Loucy (cell line): Measurements from ENCODE around the gene AAK1.

Experiments used
- H2AFZ ChIP-seq: fragments of 200-600 bp; sonication (generic); 2 replicates; pipeline ENCODE4 v1.6.0; 2016; ENCODE audit warnings: antibody characterized with exemption, mild to moderate bottlenecking, low read length, moderate library complexity
- H3F3A ChIP-seq: fragments of 200-600 bp; 2 replicates; pipeline ENCODE4 v1.6.0; 2016; ENCODE audit warnings: antibody characterized with exemption, low read depth, mild to moderate bottlenecking
- H3K27me3 ChIP-seq: fragments of 200-600 bp; sonication (generic); 2 replicates; pipeline ENCODE4 v1.6.1; 2014; ENCODE audit warnings: low read length, mild to moderate bottlenecking; ENCODE audit not compliant: insufficient read depth, poor library complexity, severe bottlenecking
- H3K36me3 ChIP-seq: fragments of 200-600 bp; sonication (generic); 2 replicates; pipeline ENCODE4 v1.6.1; 2016; ENCODE audit warnings: low read length; ENCODE audit not compliant: insufficient read depth
- H3K4me1 ChIP-seq: fragments of 200-600 bp; sonication (generic); 2 replicates; pipeline ENCODE4 v1.5.1; 2014; ENCODE audit warnings: low read length, mild to moderate bottlenecking; ENCODE audit not compliant: insufficient read depth, poor library complexity, severe bottlenecking
- H3K4me2 ChIP-seq: fragments of 200-600 bp; sonication (generic); 2 replicates; pipeline ENCODE4 v1.6.0; 2014; ENCODE audit warnings: antibody characterized with exemption, low read length, low read depth, mild to moderate bottlenecking; ENCODE audit not compliant: poor library complexity, severe bottlenecking
- H3K4me3 ChIP-seq: fragments of 200-600 bp; sonication (generic); 2 replicates; pipeline ENCODE4 v1.5.1; 2014; ENCODE audit warnings: low read length, mild to moderate bottlenecking, mixed read lengths; ENCODE audit not compliant: poor library complexity, severe bottlenecking
- H3K79me2 ChIP-seq: fragments of 200-600 bp; sonication (generic); 2 replicates; pipeline ENCODE4 v1.6.1; 2014; ENCODE audit warnings: low read length; ENCODE audit not compliant: insufficient read depth
- H3K9ac ChIP-seq: fragments of 200-600 bp; sonication (generic); 2 replicates; pipeline ENCODE4 v1.6.0; 2014; ENCODE audit warnings: mild to moderate bottlenecking, low read depth, low read length, moderate library complexity; ENCODE audit not compliant: poor library complexity, severe bottlenecking
- H3K9me2 ChIP-seq: fragments of 200-600 bp; sonication (generic); replicated peaks from 2 replicates; pipeline ENCODE4 v1.6.1; 2016; ENCODE audit warnings: low read depth, low read length, mixed read lengths
- H3K9me3 ChIP-seq: fragments of 200-600 bp; sonication (generic); 2 replicates; pipeline ENCODE4 v1.6.1; 2014; ENCODE audit warnings: mild to moderate bottlenecking, antibody characterized with exemption, low read length, low read depth; ENCODE audit not compliant: insufficient read depth
- H4K20me1 ChIP-seq: fragments of 200-600 bp; sonication (generic); 2 replicates; pipeline ENCODE4 v1.6.0; 2014; ENCODE audit warnings: antibody characterized with exemption, low read length, mild to moderate bottlenecking; ENCODE audit not compliant: insufficient read depth, poor library complexity, severe bottlenecking
- CTCF ChIP-seq: fragments of 200-600 bp; sonication (generic); conservative IDR thresholded peaks from 2 replicates; pipeline ENCODE4 v1.5.1; 2014; ENCODE audit warnings: mild to moderate bottlenecking, antibody characterized with exemption, low read length
- EZH2phosphoT487 ChIP-seq: fragments of 200-600 bp; IDR thresholded peaks from 2 replicates; pipeline ENCODE4 v1.6.1; 2018; ENCODE audit warnings: antibody characterized with exemption, mild to moderate bottlenecking, moderate library complexity, borderline replicate concordance

The AAK1 gene

GRCh38 chr2:69685321-69686048, 41.9 kb upstream of the AAK1 start:
- H3K79me2 ChIP-seq = no peaks in the 10 kb centered on the region
- no peak overlapping the region for H3K4me2 ChIP-seq

GRCh38 chr2:69683170-69683971, 39.8 kb upstream of the AAK1 start:
- TF ChIP-seq EZH2phosphoT487 = no peak
- TF ChIP-seq CTCF = no peak
- no peak overlapping the region for H3K4me2 ChIP-seq
- 0 out of 2 replicates have a peak overlapping the region, but pooled peaks have one; percentile 9 for H2AFZ ChIP-seq
- no peaks in the 10 kb centered on the region for H4K20me1 ChIP-seq
- H3F3A ChIP-seq = no peaks in the 10 kb centered on the region
- no peaks in the 10 kb centered on the region for H3K27me3 ChIP-seq
- H3K79me2 ChIP-seq = no peaks in the 10 kb centered on the region
- H3K9ac ChIP-seq = no peak overlapping the region
- no peaks in the 10 kb centered on the region for H3K9me2 ChIP-seq
- H3K36me3 ChIP-seq = no peaks in the 10 kb centered on the region
- H3K4me1 ChIP-seq = peaks cover 12% of the 10 kb centered on the region
- H3K4me3 ChIP-seq = no peak overlapping the region
- no peaks in the 10 kb centered on the region for H3K9me3 ChIP-seq

More at GRCh38 chr2:69685321-69686048, 41.9 kb upstream of the AAK1 start:
- Histone ChIP-seq H3K27me3 (no peaks in the 10 kb centered on the region), H4K20me1 (no peaks in the 10 kb centered on the region), H3K9me2 (no peaks in the 10 kb centered on the region), H2AFZ (no peak overlapping the region), H3K36me3 (no peaks in the 10 kb centered on the region), H3K4me1 (peaks cover 16% of the 10 kb centered on the region), H3K9ac (no peak overlapping the region), H3K4me3 (no peak overlapping the region), H3F3A (no peaks in the 10 kb centered on the region), H3K9me3 (no peaks in the 10 kb centered on the region)
- TF ChIP-seq CTCF (no peak), EZH2phosphoT487 (no peak)

GRCh38 chr2:69682525-69682924, 39.0 kb upstream of the AAK1 start:
- H3K4me2 ChIP-seq = no peak overlapping the region
- H3K9me2 ChIP-seq = no peaks in the 10 kb centered on the region

More at GRCh38 chr2:69682525-69682924, 39.0 kb upstream of the AAK1 start:
- TF ChIP-seq EZH2phosphoT487 (no peak), CTCF (no peak)
- Histone ChIP-seq H3K9ac (no peak overlapping the region), H3K4me1 (peaks cover 12% of the 10 kb centered on the region), H2AFZ (no peak overlapping the region), H3K36me3 (no peaks in the 10 kb centered on the region), H3K27me3 (no peaks in the 10 kb centered on the region), H4K20me1 (no peaks in the 10 kb centered on the region), H3K4me3 (no peak overlapping the region), H3F3A (no peaks in the 10 kb centered on the region), H3K9me3 (no peaks in the 10 kb centered on the region), H3K79me2 (no peaks in the 10 kb centered on the region)
